ENCODE results near the gene IL1R2. TPM values are rescaled to one million over a fixed set of nuclear protein-coding genes. Genes with fewer than 3 reads are reported as not detected.

The IL1R2 gene
- polyA plus RNA-seq, 2 donors: 67.2 to 67.4 TPM

GRCh38 chr2:102061286-102061699, 69.5 kb downstream of the IL1R2 start:
- H3K4me1 ChIP-seq (ENCODE audit: control insufficient read depth in 2 of 2, insufficient read depth in 2 of 2, low read length in 1 of 2): peaks cover 7 to 8% of the 10 kb centered on the region in 2 donors
- 88 to 90% methylated on average over 7 of the region's 7 CpGs for WGBS, 2 donors
- no peaks in the 10 kb centered on the region for H3K36me3 ChIP-seq (ENCODE audit: control insufficient read depth in 2 of 2, insufficient read depth in 2 of 2, low read length in 1 of 2)
- no peak overlapping the region for H3K4me3 ChIP-seq (ENCODE audit: low read depth in 1 of 2, low read length in 2 of 2)
- no peaks in the 10 kb centered on the region for H3K27me3 ChIP-seq (ENCODE audit: control insufficient read depth in 1 of 2, insufficient read depth in 2 of 2, low read length in 2 of 2)
- H3K27ac ChIP-seq (ENCODE audit: low read depth in 2 of 2, low read length in 1 of 2): no peak overlapping the region
- peaks cover 0 to 4% of the 10 kb centered on the region in 2 donors for H3K9me3 ChIP-seq (ENCODE audit: control insufficient read depth in 2 of 2, insufficient read depth in 1 of 2, low read depth in 1 of 2, low read length in 1 of 2)

DNA sequence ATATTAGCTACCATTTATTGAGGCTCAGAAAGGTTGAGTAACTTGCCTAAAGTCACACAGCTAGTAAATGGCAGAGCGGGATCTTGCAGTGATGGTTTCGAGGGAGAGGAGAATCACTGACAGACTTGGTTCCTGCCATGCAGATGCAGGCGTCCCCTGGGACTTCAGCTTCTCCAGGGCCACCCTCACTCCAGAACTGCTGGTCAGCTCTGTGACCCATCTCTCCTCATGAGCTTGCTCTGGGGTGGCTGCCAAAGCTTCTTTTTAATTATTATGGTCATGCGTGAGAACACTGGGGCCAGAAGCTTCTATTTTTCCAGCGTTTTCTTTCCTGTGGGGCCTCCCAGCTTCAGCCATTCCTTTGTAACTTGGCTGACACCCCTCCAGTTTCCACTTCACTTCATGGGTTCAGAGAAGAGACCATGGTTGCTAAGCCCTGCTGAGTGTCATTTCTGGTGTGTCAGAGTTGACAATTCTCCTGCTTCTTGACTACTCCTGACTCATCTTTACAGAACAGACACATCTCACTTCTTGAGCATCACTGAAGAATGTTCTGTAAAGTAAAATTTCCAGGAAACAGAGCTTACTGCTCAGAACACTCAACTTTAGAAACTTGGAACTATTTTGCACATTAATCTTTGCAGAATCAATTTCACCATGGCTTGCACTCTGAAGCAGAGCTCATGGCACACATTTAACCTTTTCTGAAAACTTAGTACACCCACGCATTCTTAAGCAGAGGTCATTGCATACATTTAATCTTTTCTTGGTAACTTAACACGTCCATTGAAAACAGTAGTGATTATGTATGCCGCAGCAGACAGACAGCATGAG, 70.4 kb downstream of the IL1R2 start:
- Histone ChIP-seq H3K4me1 (ENCODE audit: control insufficient read depth in 2 of 2, insufficient read depth in 2 of 2, low read length in 1 of 2) (peaks cover 7 to 8% of the 10 kb centered on the region in 2 donors), H3K36me3 (ENCODE audit: control insufficient read depth in 2 of 2, insufficient read depth in 2 of 2, low read length in 1 of 2) (no peaks in the 10 kb centered on the region), H3K27me3 (ENCODE audit: control insufficient read depth in 1 of 2, insufficient read depth in 2 of 2, low read length in 2 of 2) (no peaks in the 10 kb centered on the region), H3K4me3 (ENCODE audit: low read depth in 1 of 2, low read length in 2 of 2) (no peak overlapping the region), H3K9me3 (ENCODE audit: control insufficient read depth in 2 of 2, insufficient read depth in 1 of 2, low read depth in 1 of 2, low read length in 1 of 2) (peaks cover 0 to 4% of the 10 kb centered on the region in 2 donors), H3K27ac (ENCODE audit: low read depth in 2 of 2, low read length in 1 of 2) (peak overlapping the region; percentile 6 to 47)
- 62 to 64% methylated on average over 8 of the region's 8 CpGs for WGBS, 2 donors

DNA sequence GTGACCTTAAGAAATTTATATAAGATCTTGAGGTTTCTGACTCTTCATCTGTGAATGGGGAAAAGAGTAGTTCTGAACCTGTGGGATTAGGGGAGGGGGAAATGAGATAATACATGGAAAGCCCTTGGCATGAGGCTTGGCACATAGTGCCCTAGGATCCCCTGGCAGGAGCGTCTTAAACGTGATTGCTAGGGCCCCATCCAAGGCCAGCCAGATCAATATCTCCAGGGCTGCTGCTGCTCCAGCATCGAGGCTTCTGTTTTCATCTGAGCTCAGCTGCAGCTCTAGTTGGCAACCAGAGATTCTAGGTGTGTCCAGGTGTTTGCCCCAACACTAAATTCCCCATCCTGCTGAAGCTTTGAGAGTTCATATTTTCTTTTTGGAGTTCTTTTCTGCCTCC, 71.0 kb downstream of the IL1R2 start:
- Histone ChIP-seq H3K27ac (ENCODE audit: low read depth in 2 of 2, low read length in 1 of 2) (no peak overlapping the region), H3K4me3 (ENCODE audit: low read depth in 1 of 2, low read length in 2 of 2) (no peak overlapping the region), H3K9me3 (ENCODE audit: control insufficient read depth in 2 of 2, insufficient read depth in 1 of 2, low read depth in 1 of 2, low read length in 1 of 2) (peaks cover 0 to 4% of the 10 kb centered on the region in 2 donors), H3K36me3 (ENCODE audit: control insufficient read depth in 2 of 2, insufficient read depth in 2 of 2, low read length in 1 of 2) (no peaks in the 10 kb centered on the region), H3K4me1 (ENCODE audit: control insufficient read depth in 2 of 2, insufficient read depth in 2 of 2, low read length in 1 of 2) (peaks cover 7 to 8% of the 10 kb centered on the region in 2 donors), H3K27me3 (ENCODE audit: control insufficient read depth in 1 of 2, insufficient read depth in 2 of 2, low read length in 2 of 2) (no peaks in the 10 kb centered on the region)
- WGBS, 2 donors: 24 to 33% methylated on average over 3 of the region's 3 CpGs

GRCh38 chr2:102063487-102063911, 71.7 kb downstream of the IL1R2 start:
- Histone ChIP-seq H3K27me3 (ENCODE audit: control insufficient read depth in 1 of 2, insufficient read depth in 2 of 2, low read length in 2 of 2) (no peaks in the 10 kb centered on the region), H3K27ac (ENCODE audit: low read depth in 2 of 2, low read length in 1 of 2) (peak overlapping the region; percentile 61 to 85), H3K4me1 (ENCODE audit: control insufficient read depth in 2 of 2, insufficient read depth in 2 of 2, low read length in 1 of 2) (peaks cover 7 to 8% of the 10 kb centered on the region in 2 donors), H3K4me3 (ENCODE audit: low read depth in 1 of 2, low read length in 2 of 2) (no peak overlapping the region), H3K9me3 (ENCODE audit: control insufficient read depth in 2 of 2, insufficient read depth in 1 of 2, low read depth in 1 of 2, low read length in 1 of 2) (peaks cover 0 to 4% of the 10 kb centered on the region in 2 donors), H3K36me3 (ENCODE audit: control insufficient read depth in 2 of 2, insufficient read depth in 2 of 2, low read length in 1 of 2) (no peaks in the 10 kb centered on the region)
- 38 to 41% methylated on average over 6 of the region's 6 CpGs for WGBS, 2 donors

DNA sequence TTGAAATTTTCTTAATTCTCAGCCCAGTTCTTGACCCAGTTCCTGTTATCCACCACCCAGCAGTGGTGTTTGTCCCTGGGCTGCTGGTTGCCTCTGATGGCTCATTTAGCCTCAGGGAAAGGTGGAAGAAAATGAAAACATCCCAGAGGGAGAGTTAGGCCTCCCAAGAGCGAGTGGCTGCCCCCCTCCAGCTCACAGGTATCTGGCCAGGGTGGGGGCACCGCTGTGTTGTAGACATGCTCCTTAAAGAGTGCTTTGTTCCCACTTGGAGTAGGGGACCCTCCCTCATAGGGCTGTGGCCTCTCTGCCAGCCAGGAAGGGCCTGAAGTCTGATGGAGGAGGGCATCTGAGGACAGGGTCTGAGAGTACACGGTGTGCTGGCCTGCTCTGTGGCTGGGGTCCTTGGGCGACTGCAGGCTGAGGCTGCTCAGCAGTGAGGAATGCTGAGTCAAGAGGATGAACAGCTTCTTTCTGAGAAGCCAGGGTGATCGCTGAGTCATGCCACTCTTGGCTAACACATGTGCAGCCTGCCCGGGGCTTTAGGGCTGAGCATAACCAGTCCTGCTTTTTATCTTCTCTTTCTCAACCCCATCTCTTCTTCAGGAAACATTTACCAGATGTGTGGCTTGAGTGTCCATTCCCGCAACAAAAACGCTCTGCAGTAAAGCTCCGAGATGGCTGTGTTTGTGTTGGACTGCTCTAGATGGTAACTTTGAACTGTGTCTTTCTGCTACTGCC, 72.3 kb downstream of the IL1R2 start:
- 16 to 22% methylated on average over 9 of the region's 9 CpGs for WGBS, 2 donors
- Histone ChIP-seq H3K27ac (ENCODE audit: low read depth in 2 of 2, low read length in 1 of 2) (peak overlapping the region; percentile 85 to 95), H3K9me3 (ENCODE audit: control insufficient read depth in 2 of 2, insufficient read depth in 1 of 2, low read depth in 1 of 2, low read length in 1 of 2) (peaks cover 0 to 4% of the 10 kb centered on the region in 2 donors), H3K4me3 (ENCODE audit: low read depth in 1 of 2, low read length in 2 of 2) (no peak overlapping the region), H3K27me3 (ENCODE audit: control insufficient read depth in 1 of 2, insufficient read depth in 2 of 2, low read length in 2 of 2) (no peaks in the 10 kb centered on the region), H3K4me1 (ENCODE audit: control insufficient read depth in 2 of 2, insufficient read depth in 2 of 2, low read length in 1 of 2) (peaks cover 7 to 8% of the 10 kb centered on the region in 2 donors), H3K36me3 (ENCODE audit: control insufficient read depth in 2 of 2, insufficient read depth in 2 of 2, low read length in 1 of 2) (no peaks in the 10 kb centered on the region)

DNA sequence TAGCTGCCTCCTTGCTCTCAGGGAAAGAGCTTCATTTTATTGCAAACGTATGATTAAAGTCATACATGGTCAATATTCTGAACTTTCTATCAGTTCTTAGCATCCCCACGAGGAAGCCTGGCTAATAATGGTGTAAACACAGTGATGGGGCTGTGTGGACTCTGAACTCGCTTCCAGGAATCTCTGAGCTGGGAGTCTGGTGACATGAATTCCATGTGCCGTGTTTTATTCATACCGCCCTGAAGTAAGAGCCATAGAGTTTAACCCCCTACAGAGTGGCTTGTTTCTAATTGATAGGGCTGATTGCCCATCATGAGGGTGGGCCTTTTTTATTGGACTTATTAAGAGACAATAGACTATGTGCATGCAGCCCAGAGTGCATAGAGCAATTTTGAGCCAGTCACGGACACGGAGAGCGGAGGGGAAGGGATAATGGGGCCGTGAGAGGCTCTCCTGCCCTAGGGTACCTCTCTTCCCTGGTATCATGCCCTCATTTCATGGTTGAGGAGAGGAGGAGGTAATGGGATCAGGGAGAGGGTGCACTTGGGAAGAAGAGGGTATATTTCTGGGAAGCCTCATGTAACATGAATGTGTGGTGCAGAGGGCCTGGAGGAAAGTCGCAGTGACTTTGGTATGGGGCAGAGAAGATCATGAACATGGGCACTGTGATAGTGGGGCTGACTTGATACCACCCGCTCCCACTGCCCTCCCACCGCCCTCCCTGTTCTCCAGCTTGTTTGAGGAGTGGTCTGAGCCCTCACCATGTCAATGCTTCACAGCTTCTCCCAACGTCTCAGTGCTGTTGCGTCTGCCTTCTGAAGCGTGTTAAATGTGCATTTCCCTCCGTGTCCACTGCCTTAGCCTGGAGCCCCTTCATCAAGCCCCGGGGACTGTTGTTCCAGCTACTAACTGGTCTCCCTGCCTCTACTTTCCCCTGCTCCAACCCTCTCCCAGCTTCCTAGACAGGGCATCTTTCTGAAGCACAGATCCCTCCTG, 73.2 kb downstream of the IL1R2 start:
- peaks cover 7 to 8% of the 10 kb centered on the region in 2 donors for H3K4me1 ChIP-seq (ENCODE audit: control insufficient read depth in 2 of 2, insufficient read depth in 2 of 2, low read length in 1 of 2)
- H3K9me3 ChIP-seq (ENCODE audit: control insufficient read depth in 2 of 2, insufficient read depth in 1 of 2, low read depth in 1 of 2, low read length in 1 of 2): peaks cover 0 to 4% of the 10 kb centered on the region in 2 donors
- WGBS, 2 donors: 75% methylated on average over 17 of the region's 17 CpGs
- no peak overlapping the region for H3K4me3 ChIP-seq (ENCODE audit: low read depth in 1 of 2, low read length in 2 of 2)
- H3K36me3 ChIP-seq (ENCODE audit: control insufficient read depth in 2 of 2, insufficient read depth in 2 of 2, low read length in 1 of 2): no peaks in the 10 kb centered on the region
- H3K27ac ChIP-seq (ENCODE audit: low read depth in 2 of 2, low read length in 1 of 2): peak overlapping the region; percentile 60 to 77
- H3K27me3 ChIP-seq (ENCODE audit: control insufficient read depth in 1 of 2, insufficient read depth in 2 of 2, low read length in 2 of 2): no peaks in the 10 kb centered on the region

- 70 to 71% methylated on average over 12 of the region's 12 CpGs for WGBS, 2 donors
- H3K4me1 ChIP-seq (ENCODE audit: control insufficient read depth in 2 of 2, insufficient read depth in 2 of 2, low read length in 1 of 2): peaks cover 7 to 8% of the 10 kb centered on the region in 2 donors
These were observed 74.0 kb downstream of the IL1R2 start for GRCh38 chr2:102065675-102066252.

GRCh38 chr2:102066554-102066953, 74.8 kb downstream of the IL1R2 start:
- Histone ChIP-seq H3K9me3 (ENCODE audit: control insufficient read depth in 2 of 2, insufficient read depth in 1 of 2, low read depth in 1 of 2, low read length in 1 of 2) (peaks cover 0 to 4% of the 10 kb centered on the region in 2 donors), H3K36me3 (ENCODE audit: control insufficient read depth in 2 of 2, insufficient read depth in 2 of 2, low read length in 1 of 2) (no peaks in the 10 kb centered on the region), H3K27ac (ENCODE audit: low read depth in 2 of 2, low read length in 1 of 2) (no peak overlapping the region), H3K4me3 (ENCODE audit: low read depth in 1 of 2, low read length in 2 of 2) (no peak overlapping the region), H3K27me3 (ENCODE audit: control insufficient read depth in 1 of 2, insufficient read depth in 2 of 2, low read length in 2 of 2) (no peaks in the 10 kb centered on the region), H3K4me1 (ENCODE audit: control insufficient read depth in 2 of 2, insufficient read depth in 2 of 2, low read length in 1 of 2) (peaks cover 4 to 7% of the 10 kb centered on the region in 2 donors)
- 66 to 95% methylated on average over 6 of the region's 6 CpGs for WGBS, 2 donors

More at GRCh38 chr2:102065675-102066252, 74.0 kb downstream of the IL1R2 start:
- H3K4me3 ChIP-seq (ENCODE audit: low read depth in 1 of 2, low read length in 2 of 2): no peak overlapping the region
- no peaks in the 10 kb centered on the region for H3K27me3 ChIP-seq (ENCODE audit: control insufficient read depth in 1 of 2, insufficient read depth in 2 of 2, low read length in 2 of 2)
- H3K9me3 ChIP-seq (ENCODE audit: control insufficient read depth in 2 of 2, insufficient read depth in 1 of 2, low read depth in 1 of 2, low read length in 1 of 2): peaks cover 0 to 4% of the 10 kb centered on the region in 2 donors
- no peaks in the 10 kb centered on the region for H3K36me3 ChIP-seq (ENCODE audit: control insufficient read depth in 2 of 2, insufficient read depth in 2 of 2, low read length in 1 of 2)
- peak overlapping the region in 1 of 2 donors; percentile 47 for H3K27ac ChIP-seq (ENCODE audit: low read depth in 2 of 2, low read length in 1 of 2)

Measured in esophagus (tissue), 2 donors.